Measurements from ENCODE around the gene ADARB2. TPM values are rescaled to one million over a fixed set of nuclear protein-coding genes. Genes with fewer than 3 reads are reported as not detected.

Gene ADARB2
- total RNA-seq, 6 experiments from 2014 or later: not detected

DNA sequence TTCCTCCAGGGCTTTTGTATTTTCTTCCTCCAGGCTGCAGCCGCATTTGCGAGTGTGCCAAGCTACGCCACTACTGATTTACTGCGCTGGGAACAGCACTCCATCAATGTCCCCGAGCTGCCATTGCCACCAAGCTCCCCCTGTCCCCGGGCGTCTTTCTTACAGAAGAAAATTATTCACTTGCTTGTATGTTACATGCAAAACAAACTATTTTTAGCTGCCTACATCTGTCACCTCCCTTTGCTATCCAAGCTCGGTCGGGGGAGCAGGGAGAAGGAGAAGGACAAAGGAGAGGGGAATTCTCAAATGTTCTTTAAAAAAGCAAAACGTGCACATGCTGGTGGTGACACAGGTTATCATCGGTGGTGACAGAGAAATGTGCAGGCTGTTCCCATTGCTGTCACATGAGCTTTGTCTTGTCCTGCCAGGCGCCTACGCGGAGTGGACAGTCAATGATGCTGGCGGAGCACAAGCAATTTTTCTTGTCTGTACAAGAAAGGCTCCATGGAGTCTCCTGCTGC is 93.1 kb downstream of the ADARB2 start:
- Mint-ChIP-seq H3K36me3 (ENCODE audit: low read depth) (no peaks in the 10 kb centered on the region; the same call in 1 of the 2 replicates), H3K4me3 (no peak overlapping the region), H3K27ac (no peak overlapping the region), H3K9me3 (peaks cover 76% of the 10 kb centered on the region), H3K4me1 (ENCODE audit: low read depth) (no peaks in the 10 kb centered on the region), H3K27me3 (ENCODE audit: insufficient read depth) (0 out of 2 replicates have a peak, but pooled peaks cover 2% of the 10 kb centered on the region)
- TF ChIP-seq, protein P1, sequence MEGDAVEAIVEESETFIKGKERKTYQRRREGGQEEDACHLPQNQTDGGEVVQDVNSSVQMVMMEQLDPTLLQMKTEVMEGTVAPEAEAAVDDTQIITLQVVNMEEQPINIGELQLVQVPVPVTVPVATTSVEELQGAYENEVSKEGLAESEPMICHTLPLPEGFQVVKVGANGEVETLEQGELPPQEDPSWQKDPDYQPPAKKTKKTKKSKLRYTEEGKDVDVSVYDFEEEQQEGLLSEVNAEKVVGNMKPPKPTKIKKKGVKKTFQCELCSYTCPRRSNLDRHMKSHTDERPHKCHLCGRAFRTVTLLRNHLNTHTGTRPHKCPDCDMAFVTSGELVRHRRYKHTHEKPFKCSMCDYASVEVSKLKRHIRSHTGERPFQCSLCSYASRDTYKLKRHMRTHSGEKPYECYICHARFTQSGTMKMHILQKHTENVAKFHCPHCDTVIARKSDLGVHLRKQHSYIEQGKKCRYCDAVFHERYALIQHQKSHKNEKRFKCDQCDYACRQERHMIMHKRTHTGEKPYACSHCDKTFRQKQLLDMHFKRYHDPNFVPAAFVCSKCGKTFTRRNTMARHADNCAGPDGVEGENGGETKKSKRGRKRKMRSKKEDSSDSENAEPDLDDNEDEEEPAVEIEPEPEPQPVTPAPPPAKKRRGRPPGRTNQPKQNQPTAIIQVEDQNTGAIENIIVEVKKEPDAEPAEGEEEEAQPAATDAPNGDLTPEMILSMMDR (IDR thresholded peaks at IDR 0.05): no peak
- no peak for DNase-seq

DNA sequence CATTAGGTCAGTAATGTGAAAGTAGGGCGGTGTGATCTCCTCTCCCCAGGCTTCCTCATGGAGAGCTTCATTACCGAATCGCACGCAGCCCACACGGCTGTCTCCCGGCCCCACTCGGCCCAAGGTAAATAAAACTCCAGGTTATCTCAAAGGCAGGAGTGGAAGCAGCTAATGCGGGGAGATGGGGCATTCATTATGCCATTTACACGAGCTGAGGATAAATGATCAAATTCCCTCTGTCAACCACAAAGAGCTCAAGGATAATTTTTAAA is 93.5 kb downstream of the ADARB2 start:
- H3K36me3 Mint-ChIP-seq (ENCODE audit: low read depth): no peaks in the 10 kb centered on the region; the same call in 1 of the 2 replicates
- peaks cover 72% of the 10 kb centered on the region for H3K9me3 Mint-ChIP-seq
- H3K27ac Mint-ChIP-seq: no peak overlapping the region
- DNase-seq: no peak
- 0 out of 2 replicates have a peak, but pooled peaks cover 2% of the 10 kb centered on the region for H3K27me3 Mint-ChIP-seq (ENCODE audit: insufficient read depth)
- no peak overlapping the region for H3K4me3 Mint-ChIP-seq
- TF ChIP-seq, protein P1 (IDR thresholded peaks at IDR 0.05): no peak
- H3K4me1 Mint-ChIP-seq (ENCODE audit: low read depth): no peaks in the 10 kb centered on the region

DNA sequence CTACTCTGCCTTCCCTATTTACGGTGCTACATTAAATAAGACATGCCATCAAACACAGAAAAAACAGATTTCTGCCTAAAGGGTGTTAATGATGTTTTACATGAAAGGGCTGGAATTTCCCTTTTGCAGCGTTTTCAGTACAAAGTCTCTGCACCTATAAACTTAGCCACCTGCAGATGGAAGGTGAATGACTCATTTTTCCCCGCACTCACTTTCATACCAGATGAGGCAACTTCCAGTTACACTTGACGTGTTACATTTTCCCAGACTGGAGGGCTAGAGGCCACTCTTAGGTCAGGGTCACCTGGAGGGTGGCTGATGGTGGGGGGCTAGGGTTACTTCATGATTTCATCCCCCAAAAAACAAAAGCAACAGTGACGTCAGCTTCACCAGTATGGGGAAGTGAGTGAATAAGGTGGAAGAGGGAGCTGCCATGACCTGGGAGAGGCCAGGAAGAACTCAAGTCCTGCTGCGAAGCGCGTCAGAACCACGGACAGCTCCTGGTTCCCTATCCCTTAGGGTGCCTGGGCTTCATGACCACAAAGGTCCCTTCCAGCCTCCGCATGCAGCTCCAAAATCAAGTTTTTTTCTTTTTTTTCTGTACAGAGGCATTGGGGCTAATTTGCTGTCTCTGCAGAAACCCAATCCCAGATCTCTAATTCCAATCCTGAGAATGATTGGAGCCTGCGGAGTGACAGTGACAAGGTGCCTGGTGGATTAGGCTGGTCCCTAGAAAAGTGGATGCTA is 94.0 kb downstream of the ADARB2 start:
- no peaks in the 10 kb centered on the region for H3K4me1 Mint-ChIP-seq (ENCODE audit: low read depth)
- no peak overlapping the region for H3K4me3 Mint-ChIP-seq
- H3K27me3 Mint-ChIP-seq (ENCODE audit: insufficient read depth): 0 out of 2 replicates have a peak, but pooled peaks cover 2% of the 10 kb centered on the region
- DNase-seq: no peak
- TF ChIP-seq, protein P1 (IDR thresholded peaks at IDR 0.05): no peak
- H3K9me3 Mint-ChIP-seq: peaks cover 67% of the 10 kb centered on the region
- no peaks in the 10 kb centered on the region; the same call in 1 of the 2 replicates for H3K36me3 Mint-ChIP-seq (ENCODE audit: low read depth)
- H3K27ac Mint-ChIP-seq: no peak overlapping the region

DNA sequence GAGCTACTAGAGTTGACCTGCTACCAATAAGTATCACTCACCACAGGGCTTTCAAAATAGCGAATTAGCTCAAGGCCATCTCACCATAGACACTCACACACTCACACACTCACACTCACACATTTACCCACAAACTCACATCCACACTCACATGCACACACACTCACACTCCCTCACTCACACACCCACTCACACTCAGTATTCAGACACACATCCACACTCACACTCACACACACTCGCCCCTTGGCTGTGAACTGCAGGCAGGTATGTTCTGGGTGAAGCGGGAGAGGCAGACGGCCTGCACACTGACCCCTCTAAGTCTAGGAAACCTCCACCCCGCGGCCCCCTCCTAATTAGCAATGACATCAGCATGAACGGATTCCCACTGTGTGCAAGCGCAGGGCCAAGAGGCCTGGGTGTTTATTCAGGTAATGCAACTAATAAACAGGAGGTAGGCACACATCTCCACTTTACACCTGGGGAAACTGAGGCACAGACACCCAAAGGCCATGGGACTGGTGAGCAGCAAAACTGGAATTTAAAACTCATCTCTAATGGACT is 94.6 kb downstream of the ADARB2 start:
- Mint-ChIP-seq H3K36me3 (ENCODE audit: low read depth) (no peaks in the 10 kb centered on the region; the same call in 1 of the 2 replicates), H3K4me3 (no peak overlapping the region), H3K27me3 (ENCODE audit: insufficient read depth) (0 out of 2 replicates have a peak, but pooled peaks cover 2% of the 10 kb centered on the region), H3K9me3 (peaks cover 62% of the 10 kb centered on the region), H3K4me1 (ENCODE audit: low read depth) (no peaks in the 10 kb centered on the region), H3K27ac (no peak overlapping the region)
- TF ChIP-seq, protein P1 (IDR thresholded peaks at IDR 0.05): no peak
- DNase-seq: no peak

DNA sequence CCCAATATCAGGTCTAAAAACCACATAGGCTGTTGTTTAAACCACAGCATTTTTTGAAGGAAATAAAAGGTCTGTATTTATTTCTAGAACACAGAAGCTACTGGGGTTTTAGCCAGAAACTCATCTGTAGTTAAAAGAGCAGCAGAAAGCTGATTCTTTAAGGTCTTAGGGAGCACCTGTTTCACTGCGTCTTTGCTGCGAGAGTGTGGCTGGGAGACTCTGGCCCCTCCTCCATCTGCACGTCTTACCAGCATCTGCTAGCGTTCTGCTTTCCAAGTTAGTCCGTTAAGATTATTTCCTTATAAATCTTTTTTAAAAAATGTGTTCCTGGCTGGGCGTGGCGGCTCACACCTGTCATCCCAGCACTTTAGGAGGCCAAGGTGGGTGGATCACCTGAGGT is 95.9 kb downstream of the ADARB2 start:
- no peaks in the 10 kb centered on the region for H3K4me1 Mint-ChIP-seq (ENCODE audit: low read depth)
- TF ChIP-seq, protein P1 (IDR thresholded peaks at IDR 0.05): no peak
- H3K9me3 Mint-ChIP-seq: peaks cover 49% of the 10 kb centered on the region
- H3K36me3 Mint-ChIP-seq (ENCODE audit: low read depth): no peaks in the 10 kb centered on the region; the same call in 1 of the 2 replicates
- DNase-seq: no peak
- 0 out of 2 replicates have a peak, but pooled peaks cover 2% of the 10 kb centered on the region for H3K27me3 Mint-ChIP-seq (ENCODE audit: insufficient read depth)
- H3K4me3 Mint-ChIP-seq: no peak overlapping the region
- H3K27ac Mint-ChIP-seq: no peak overlapping the region

Data from HFFc6 (cell line).